GM21367 (cell line): ENCODE results near the gene ZNF473.

Experiments used
- ATAC-seq: cut with Tn5 transposase; IDR thresholded peaks from one replicate; pipeline ENCODE4 v1.9.1; 2021; ENCODE audit not compliant: unreplicated experiment

ZNF473 gene

GRCh38 chr19:50003254-50003788, 22.5 kb upstream of the ZNF473 start:
- ATAC-seq = no peak

DNA sequence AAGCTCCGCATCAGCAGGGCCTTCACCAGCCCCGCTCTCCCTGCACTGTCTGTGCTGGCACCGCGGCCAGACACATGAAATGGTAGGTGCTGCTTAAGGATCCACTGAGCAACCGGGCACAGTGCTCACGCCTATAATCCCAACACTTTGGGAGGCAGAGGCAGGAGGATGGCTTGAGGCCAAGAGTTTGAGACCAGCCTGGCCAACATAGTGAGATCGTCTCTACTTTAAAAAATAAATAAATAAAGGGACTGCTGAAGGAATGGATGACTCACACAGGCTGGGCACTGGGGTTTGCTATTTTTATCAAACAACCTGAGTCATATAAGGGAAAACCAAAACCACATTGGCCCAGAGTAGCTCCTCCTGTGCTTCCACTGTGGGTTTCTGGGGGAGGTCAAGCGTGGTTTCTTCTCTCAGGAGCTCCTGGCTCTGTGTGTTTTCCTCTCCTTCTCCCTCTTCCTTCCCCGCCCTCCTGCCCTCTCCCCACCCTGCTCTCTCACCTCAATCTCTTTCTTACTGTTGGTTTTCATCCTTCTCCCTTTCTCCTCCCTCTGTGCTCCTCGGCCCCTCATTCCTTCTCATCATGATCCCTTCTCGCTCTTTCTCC, 21.9 kb upstream of the ZNF473 start:
- no peak for ATAC-seq

DNA sequence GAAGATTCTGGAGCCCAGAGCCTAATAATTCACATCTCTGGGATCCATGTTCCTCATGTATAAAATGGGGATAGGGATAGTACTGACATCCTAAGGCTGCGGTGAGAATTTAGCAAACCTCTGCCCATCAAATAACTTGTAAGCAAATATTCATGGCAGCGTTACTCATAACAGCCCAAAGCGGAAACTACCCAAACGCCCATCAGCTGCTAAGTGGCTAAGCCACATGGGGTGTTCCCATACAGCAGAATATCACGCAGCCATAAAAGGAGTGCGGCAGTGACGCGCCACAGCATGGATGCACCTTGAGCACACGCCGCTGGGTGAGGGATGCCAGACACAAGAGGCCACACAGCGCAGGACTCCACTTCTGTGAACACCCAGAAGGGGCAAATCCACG, 20.4 kb upstream of the ZNF473 start:
- ATAC-seq = no peak

DNA sequence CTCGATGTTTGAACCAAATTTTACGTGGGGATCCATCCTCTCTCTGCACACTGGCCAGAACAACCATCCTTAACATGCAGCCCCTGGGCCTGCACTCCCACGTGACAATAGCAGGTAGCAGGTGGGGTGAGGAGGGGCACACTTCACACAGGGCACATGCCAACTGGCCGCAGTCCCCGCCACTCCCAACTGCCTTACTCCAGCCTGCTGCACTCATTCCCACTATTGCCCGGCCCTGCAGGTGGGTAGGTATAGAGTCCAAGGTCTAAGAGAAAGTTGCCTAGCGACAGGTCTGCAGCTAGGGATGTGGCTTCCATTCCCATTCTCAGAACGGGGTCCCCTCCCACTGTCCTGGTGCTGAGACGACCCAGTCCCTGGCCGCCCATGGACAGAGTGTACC, 18.6 kb upstream of the ZNF473 start:
- no peak for ATAC-seq

GRCh38 chr19:50007947-50008346, 17.9 kb upstream of the ZNF473 start:
- ATAC-seq = no peak

DNA sequence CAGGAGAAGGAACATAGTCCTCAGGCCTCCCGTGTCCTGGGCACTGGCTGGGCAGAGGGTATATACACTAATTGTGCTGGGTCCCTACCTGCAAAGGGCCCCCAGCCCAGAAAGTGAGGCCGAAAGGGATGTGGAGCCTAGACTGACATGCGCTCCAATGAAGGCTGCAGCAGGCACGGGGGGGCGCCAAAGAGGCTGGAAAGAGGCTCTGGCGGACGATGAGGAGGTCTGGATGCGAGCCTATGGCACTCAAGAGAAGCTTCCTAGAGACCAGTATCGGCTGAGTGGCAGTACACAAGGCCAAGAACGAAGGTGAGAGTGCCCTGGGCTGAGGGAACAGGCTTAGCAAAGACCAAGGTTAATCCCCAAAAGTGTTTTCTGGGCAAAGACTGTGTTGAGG, 17.3 kb upstream of the ZNF473 start:
- ATAC-seq = no peak

DNA sequence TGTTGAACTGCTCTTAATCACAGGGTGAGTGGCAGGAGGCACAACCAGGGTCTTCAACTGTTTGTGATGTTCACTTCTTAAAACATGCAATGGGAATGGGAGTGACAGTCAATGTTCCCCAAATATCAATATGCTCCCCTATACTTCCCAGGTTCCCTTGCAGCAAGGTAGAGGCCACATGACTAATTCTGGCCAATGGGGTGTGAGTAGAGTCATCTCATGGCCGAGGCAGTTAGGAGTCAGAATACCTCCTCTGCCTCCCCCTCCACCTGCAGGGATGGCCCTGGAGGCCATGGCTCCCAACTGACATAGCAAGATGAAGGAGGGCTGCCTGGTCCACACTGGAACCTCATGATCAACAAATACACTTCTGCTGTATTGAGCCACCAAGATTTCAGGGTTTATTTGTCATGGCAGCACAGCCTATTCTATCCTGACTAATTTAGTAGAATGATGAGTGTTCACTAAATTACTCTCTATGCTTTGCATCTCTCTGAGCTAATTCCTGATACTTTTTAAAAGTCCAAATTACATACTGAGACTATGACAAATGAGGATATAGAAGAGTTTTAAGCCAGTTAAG, 9.5 kb upstream of the ZNF473 start:
- no peak for ATAC-seq

- no peak for ATAC-seq
Measured at GRCh38 chr19:50020481-50020880, 5.3 kb upstream of the ZNF473 start.

GRCh38 chr19:50022823-50023222, 3.0 kb upstream of the ZNF473 start:
- no peak for ATAC-seq

DNA sequence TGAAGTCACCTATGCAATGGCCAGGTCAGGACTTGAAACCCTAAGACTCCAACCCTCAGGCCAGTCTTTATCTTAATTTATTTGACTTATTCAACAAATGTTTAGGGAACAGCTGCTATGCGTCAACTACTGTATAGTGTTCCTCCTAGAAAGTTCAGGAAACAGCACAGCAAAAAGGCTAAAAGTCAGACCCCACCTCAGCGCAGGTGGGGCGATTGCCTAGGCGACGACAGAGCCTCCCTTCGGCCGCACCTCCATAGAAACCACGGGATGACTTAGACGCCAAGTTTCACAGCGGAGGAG, 1.1 kb upstream of the ZNF473 start:
- no peak for ATAC-seq

- peak; percentile 77 for ATAC-seq
Measured at GRCh38 chr19:50025022-50025793, 597 bp upstream of the ZNF473 start, which contains the start of gene VRK3. Gene VRK3, minus strand, starts transcription at chr19:50025372. Its CDS starts 9,210 bp downstream, at chr19:50016162.

DNA sequence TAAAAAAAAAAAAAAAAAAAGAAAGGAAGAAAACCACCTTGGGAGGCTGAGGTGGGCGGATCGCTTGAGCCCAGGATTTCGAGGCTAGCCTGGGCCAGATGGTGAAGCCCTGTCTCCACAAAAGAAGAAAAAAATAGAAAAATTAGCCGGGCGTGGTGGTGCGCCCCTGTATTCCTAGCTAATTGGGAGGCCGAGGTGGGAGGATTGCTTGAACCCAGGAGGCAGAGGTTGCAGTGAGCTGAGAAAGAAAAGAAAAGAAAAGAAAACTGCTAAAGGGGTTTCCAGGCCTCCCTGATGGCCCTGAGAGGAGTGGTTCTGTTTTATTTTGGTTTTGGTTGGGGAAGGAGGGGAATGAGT, 723 bp downstream of the ZNF473 start:
- no peak for ATAC-seq

GRCh38 chr19:50030225-50030624, 4.4 kb downstream of the ZNF473 start:
- ATAC-seq = no peak

GRCh38 chr19:50030937-50031336, 5.1 kb downstream of the ZNF473 start:
- ATAC-seq = no peak

- ATAC-seq = no peak
Measured at GRCh38 chr19:50036908-50037307, 11.1 kb downstream of the ZNF473 start.

DNA sequence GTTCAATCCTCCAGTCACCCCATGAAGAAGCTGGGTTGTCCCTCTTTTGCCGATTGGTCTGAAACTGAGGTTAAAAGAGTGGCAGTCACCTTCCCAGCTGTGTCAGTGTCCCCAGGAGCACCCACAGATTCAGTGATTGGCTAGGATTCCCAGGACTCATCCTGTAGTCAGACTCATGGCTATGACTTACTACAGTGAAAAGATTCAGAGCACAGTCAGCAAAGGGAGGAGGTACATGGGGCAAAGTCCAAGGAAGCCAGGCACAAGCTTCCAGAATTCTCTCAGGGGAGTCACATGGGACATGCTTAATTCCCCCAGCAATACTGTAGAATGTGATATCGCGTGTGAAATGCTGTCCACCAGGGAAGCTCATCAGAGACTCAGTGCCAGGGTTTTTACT, 14.2 kb downstream of the ZNF473 start:
- no peak for ATAC-seq

- no peak for ATAC-seq
Measured at GRCh38 chr19:50040967-50041366, 15.2 kb downstream of the ZNF473 start.

DNA sequence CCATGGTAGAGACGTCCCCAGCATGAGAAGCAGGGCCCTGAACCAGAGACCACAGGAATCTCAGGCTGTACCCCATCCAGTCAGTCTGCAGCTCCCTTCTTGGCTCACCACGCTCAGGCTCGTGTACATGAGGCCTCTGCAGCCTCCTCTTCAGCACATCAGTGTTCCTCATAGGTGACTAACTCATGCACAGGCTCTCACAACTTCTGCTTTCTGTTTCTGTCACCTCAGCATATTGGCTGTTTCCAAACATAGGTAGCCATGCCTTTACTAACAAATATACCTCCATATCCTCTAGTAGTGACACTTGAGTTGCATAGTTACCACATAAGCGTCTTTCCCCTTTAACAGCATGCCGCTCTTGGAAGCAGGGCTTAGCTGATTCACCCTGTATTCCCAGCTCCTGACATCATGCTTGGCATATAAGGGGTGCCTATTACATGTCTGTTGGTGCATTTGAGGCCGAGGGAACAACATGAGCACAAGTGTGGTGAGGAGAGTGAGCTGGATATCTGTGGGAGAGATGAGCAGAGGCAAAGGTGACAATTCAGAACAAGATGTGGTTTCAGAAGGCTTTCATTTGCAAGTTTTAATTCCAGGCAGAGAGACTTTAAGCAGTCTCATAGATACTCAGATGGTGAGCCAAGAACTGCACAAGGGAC, 16.7 kb downstream of the ZNF473 start:
- ATAC-seq = no peak

GRCh38 chr19:50043967-50044366, 18.2 kb downstream of the ZNF473 start:
- ATAC-seq = no peak

- ATAC-seq = no peak
Measured at GRCh38 chr19:50044922-50045321, 19.1 kb downstream of the ZNF473 start.

DNA sequence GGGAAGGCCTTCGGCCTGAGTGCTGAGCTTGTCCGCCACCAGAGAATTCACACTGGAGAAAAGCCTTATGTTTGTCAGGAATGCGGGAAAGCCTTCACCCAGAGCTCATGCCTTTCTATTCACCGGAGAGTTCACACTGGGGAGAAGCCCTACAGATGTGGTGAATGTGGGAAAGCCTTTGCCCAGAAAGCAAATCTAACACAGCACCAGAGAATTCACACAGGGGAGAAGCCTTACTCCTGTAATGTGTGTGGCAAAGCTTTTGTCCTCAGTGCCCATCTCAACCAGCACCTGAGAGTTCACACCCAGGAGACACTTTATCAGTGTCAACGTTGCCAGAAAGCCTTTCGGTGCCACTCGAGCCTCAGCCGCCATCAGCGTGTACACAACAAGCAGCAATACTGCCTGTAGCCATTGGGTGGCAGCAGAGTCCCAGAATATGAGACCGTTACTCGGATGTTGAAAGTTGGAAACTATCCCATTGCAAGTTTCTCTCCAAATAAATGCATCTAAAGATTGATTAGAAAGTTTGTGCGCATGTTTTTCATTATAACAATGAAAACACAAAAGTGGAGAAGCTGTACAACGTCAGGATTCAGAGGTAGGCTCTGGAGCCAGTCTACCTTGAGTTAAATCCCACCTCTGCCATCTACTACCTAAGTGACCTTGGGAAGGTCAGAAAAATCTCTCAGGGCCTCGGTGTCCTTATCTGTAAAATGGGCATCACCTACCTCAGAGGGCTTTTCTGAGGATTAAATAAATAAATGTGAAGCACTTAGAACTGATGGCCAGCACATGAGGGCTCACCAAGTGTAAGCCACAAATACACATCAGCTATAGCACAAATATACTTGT, 21.1 kb downstream of the ZNF473 start:
- no peak for ATAC-seq
